Activated CD4-positive, alpha-beta T cell treated with anti-CD3 and anti-CD28 coated beads, Interleukin-2, amount 10 ng/mL, durations not matched to agents 24 days and 14 days (primary cell): ENCODE results near the gene ALG3. TPM values are rescaled to one million over a fixed set of nuclear protein-coding genes. Genes with fewer than 3 reads are reported as not detected.

ENCODE experiments used
- DNase-seq: peaks from one replicate; pipeline ENCODE4 v3.0.0; 2022
- H3K27ac Mint-ChIP-seq: one replicate; pipeline ENCODE4 v1.8.0; 2022; ENCODE audit warnings: mild to moderate bottlenecking, mixed read lengths
- H3K27me3 Mint-ChIP-seq: one replicate; pipeline ENCODE4 v1.8.0; 2022; ENCODE audit warnings: mixed read lengths
- H3K36me3 Mint-ChIP-seq: one replicate; pipeline ENCODE4 v1.8.0; 2022; ENCODE audit warnings: low read depth, mild to moderate bottlenecking, mixed read lengths
- H3K4me1 Mint-ChIP-seq: one replicate; pipeline ENCODE4 v1.8.0; 2021; ENCODE audit warnings: mixed read lengths
- H3K4me3 Mint-ChIP-seq: one replicate; pipeline ENCODE4 v1.8.0; 2022; ENCODE audit warnings: mild to moderate bottlenecking, moderate library complexity, mixed read lengths
- H3K9me3 Mint-ChIP-seq: one replicate; pipeline ENCODE4 v1.8.0; 2021; ENCODE audit warnings: mixed read lengths
- intact Hi-C: fragments of 100-400 bp; cut with micrococcal nuclease; formaldehyde crosslinking; loops from one replicate; pipeline ENCODE4 v1.15.1; 2023
- total RNA-seq: library from RNA; stranded (reverse); gene quantifications from 2 replicates; pipeline ENCODE4 v1.2.3, GENCODE V29; 2022

Gene ALG3
- total RNA-seq, 1 donor from 2014 or later: 82.5 TPM

DNA sequence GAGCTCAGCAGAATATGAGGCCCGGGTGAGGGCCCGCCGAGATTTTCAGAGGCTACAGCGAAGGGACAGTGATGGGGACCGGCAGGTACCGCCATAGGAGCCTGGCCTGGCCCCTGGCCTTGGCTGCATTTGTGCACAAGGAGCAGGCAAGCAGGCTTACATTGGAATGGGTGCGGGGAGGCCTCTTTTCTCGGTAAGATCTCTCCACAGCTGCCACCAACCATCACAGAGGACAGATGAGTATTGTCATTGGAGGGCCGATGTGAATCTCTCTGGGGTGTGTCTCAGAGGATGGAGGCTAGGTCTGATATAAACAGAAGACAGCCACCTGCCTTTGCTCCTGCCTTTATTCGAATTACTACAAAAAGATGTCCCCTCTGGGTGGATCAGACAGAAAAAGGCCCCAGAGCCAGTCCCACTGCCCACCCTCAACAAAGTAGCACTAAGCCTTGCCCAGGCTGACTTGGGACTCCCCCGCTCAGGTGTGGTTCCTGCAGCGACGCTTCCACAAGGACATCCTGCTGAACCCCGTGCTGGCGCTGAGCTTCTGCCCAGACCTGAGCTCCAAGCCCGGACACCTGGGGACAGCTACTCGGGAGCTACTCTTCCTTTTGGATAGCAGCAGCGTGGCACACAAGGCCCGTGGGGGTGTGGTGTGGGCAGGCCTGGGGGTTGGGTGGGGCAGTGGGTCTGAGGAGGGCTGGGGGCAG, 13.9 kb downstream of the ALG3 start:
- no peaks in the 10 kb centered on the region for H3K9me3 Mint-ChIP-seq
- intact Hi-C loops: no loop called here
- peaks cover 25% of the 10 kb centered on the region for H3K27me3 Mint-ChIP-seq
- DNase-seq: no peak
- no peak overlapping the region for H3K27ac Mint-ChIP-seq
- peaks cover 6% of the 10 kb centered on the region for H3K4me1 Mint-ChIP-seq
- H3K36me3 Mint-ChIP-seq: no peaks in the 10 kb centered on the region
- H3K4me3 Mint-ChIP-seq: no peak overlapping the region

- Mint-ChIP-seq H3K9me3 (no peaks in the 10 kb centered on the region), H3K4me1 (peaks cover 6% of the 10 kb centered on the region), H3K27me3 (peaks cover 25% of the 10 kb centered on the region), H3K36me3 (no peaks in the 10 kb centered on the region), H3K27ac (no peak overlapping the region), H3K4me3 (no peak overlapping the region)
- intact Hi-C loops: no loop called here
- no peak for DNase-seq
Observed at GRCh38 chr3:184234224-184234623, 14.5 kb downstream of the ALG3 start.

DNA sequence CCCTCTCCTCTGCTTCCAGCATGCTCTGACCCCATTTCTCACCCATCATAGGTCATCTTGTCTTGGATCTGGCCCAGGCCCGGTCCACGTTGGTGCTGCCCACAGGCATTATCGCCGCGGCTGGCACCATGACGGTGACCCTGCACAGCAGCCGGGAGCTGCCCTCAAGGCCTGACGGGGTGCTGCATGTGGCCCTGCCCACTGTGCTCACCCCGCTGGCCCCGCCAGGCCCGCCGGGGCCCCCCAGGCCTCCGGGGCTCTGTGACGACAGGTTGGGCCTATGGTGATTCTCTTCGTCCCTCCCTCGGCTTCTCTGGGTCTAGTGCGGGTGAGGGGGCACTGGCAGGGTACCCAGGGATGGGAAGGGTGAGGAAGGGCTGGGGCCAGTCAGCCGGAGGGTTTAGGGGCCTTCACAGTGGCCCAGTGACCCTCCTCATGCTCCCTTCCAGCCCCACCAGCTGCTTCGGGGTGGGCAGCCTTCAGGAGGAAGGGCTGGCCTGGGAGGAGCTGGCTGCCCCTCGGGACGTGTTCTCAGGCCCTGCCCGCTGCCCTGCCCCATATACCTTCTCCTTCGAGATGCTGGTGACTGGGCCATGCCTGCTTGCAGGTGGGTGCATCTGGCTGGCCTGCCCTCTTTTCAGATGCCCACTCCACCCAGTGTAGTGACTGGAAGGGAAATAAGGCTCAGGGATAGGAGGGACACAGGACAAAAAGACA, 15.5 kb downstream of the ALG3 start:
- no peak overlapping the region for H3K4me3 Mint-ChIP-seq
- H3K27me3 Mint-ChIP-seq: peaks cover 35% of the 10 kb centered on the region
- peaks cover 2% of the 10 kb centered on the region for H3K36me3 Mint-ChIP-seq
- DNase-seq: no peak
- H3K27ac Mint-ChIP-seq: no peak overlapping the region
- intact Hi-C loops: no loop called here
- no peaks in the 10 kb centered on the region for H3K9me3 Mint-ChIP-seq
- H3K4me1 Mint-ChIP-seq: peaks cover 8% of the 10 kb centered on the region

DNA sequence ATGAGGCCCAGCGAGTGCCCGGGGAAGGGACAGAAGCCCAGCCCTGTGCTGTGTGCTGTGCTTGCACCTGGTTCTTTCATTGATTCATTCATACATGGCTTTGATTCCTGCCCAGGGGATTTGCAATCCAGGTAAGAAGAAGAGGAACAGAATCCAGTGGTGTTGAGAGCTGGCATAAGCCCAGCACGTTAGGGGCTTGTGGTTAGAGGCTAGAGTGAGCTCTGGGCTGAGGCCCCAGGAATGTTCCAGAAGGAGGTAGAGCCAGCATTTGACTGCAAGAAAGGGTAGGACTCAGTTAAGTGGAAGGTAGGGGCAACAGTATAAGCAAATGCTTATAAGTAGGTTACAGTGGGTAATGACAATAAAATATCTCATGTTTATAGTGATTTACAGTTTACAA, 17.1 kb downstream of the ALG3 start:
- peaks cover 2% of the 10 kb centered on the region for H3K36me3 Mint-ChIP-seq
- H3K9me3 Mint-ChIP-seq: no peaks in the 10 kb centered on the region
- no peak overlapping the region for H3K27ac Mint-ChIP-seq
- intact Hi-C loops: no loop called here
- H3K27me3 Mint-ChIP-seq: peaks cover 45% of the 10 kb centered on the region
- peak overlapping the region; percentile 50 for H3K4me3 Mint-ChIP-seq
- DNase-seq: no peak
- H3K4me1 Mint-ChIP-seq: peaks cover 8% of the 10 kb centered on the region

GRCh38 chr3:184230603-184231528, 17.9 kb downstream of the ALG3 start:
- intact Hi-C loops: no loop called here
- DNase-seq: no peak
- peaks cover 8% of the 10 kb centered on the region for H3K4me1 Mint-ChIP-seq
- no peaks in the 10 kb centered on the region for H3K9me3 Mint-ChIP-seq
- peak overlapping the region; percentile 50 for H3K4me3 Mint-ChIP-seq
- peaks cover 2% of the 10 kb centered on the region for H3K36me3 Mint-ChIP-seq
- H3K27ac Mint-ChIP-seq: no peak overlapping the region
- peaks cover 50% of the 10 kb centered on the region for H3K27me3 Mint-ChIP-seq

DNA sequence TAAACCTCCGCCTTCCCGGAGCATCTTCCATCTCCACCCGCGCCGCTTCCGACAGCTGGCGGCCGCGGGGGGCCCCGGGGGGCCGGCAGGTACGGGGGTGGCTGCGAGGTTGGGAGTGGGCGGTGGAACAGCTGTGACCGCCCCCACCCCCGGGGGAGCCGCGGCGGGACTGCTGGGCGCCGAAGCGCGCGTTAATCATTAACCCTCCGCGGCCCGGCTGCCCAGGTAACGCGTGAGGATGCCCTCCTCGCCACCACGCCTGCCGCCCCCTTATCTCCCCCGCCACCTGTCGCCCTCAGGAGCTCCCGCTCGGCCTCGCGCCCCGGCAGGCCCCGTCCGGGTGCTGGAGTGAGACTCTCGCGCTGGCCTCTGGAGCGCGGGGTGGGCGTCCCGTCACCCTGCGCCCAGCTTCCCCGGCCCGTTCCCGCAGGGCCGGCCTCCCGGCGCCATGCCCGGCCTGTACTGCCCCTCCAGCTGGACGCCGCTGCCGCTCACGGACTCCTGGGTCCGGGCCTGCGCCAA, 18.6 kb downstream of the ALG3 start:
- H3K4me1 Mint-ChIP-seq: peaks cover 8% of the 10 kb centered on the region

GRCh38 chr3:184229394-184230080, 19.2 kb downstream of the ALG3 start, which contains the start of gene VWA5B2:
Gene VWA5B2, plus strand, starts transcription at chr3:184229585. Its CDS starts 944 bp downstream, at chr3:184230529.
- Mint-ChIP-seq H3K36me3 (peaks cover 2% of the 10 kb centered on the region), H3K4me1 (peaks cover 8% of the 10 kb centered on the region), H3K4me3 (peak within 1 kb of the TSS; percentile 71), H3K27me3 (peaks cover 55% of the 10 kb centered on the region), H3K9me3 (no peaks in the 10 kb centered on the region), H3K27ac (no peak within 1 kb of the TSS)
- DNase-seq: peak; percentile 91
- intact Hi-C loops: no loop called here

More for the DNA sequence above, 18.6 kb downstream of the ALG3 start:
- DNase-seq: no peak
- intact Hi-C loops: no loop called here
- Mint-ChIP-seq H3K4me3 (no peak overlapping the region), H3K27ac (no peak overlapping the region), H3K27me3 (peaks cover 54% of the 10 kb centered on the region), H3K9me3 (no peaks in the 10 kb centered on the region), H3K36me3 (peaks cover 2% of the 10 kb centered on the region)

DNA sequence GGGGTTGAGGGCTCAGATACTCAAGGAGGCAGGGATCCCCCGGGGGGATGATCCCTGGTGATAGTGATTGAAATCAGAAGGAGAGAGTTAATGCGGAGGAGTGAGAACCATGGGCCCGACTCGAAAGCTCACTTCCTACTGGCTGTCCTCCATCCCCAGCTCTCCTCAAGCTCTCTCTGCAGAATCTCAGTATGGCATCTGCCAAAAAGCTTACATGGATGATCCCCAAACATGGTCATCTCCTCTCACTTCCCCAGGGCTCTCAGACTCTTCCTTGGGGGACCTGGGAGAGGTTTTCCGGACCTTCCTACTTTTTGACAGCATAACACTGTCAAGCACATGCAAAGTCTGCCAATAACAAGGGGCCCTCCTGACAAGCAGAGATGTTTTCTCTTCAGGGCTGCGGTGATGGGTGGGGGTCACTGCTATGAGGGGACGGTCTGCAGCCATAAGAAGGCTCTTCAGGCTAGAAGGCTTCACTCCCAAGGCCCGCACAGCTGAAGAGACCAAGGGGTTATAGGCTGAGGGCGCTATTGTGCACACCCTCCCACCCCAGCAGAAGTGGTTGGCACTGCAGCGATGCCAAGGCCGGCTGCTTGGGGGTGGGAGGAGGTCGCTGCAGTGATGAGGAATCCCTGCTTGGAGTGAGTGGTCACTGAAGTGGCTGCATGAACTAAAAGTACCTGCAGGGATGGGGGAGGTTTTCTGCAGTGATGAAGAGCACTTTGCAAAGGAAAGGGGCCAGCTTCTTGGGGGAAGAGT, 20.2 kb downstream of the ALG3 start:
- H3K27me3 Mint-ChIP-seq: peaks cover 56% of the 10 kb centered on the region
- H3K27ac Mint-ChIP-seq: no peak overlapping the region
- H3K36me3 Mint-ChIP-seq: peaks cover 2% of the 10 kb centered on the region
- intact Hi-C loops: no loop called here
- no peaks in the 10 kb centered on the region for H3K9me3 Mint-ChIP-seq
- no peak for DNase-seq
- peak overlapping the region; percentile 71 for H3K4me3 Mint-ChIP-seq
- peaks cover 8% of the 10 kb centered on the region for H3K4me1 Mint-ChIP-seq

DNA sequence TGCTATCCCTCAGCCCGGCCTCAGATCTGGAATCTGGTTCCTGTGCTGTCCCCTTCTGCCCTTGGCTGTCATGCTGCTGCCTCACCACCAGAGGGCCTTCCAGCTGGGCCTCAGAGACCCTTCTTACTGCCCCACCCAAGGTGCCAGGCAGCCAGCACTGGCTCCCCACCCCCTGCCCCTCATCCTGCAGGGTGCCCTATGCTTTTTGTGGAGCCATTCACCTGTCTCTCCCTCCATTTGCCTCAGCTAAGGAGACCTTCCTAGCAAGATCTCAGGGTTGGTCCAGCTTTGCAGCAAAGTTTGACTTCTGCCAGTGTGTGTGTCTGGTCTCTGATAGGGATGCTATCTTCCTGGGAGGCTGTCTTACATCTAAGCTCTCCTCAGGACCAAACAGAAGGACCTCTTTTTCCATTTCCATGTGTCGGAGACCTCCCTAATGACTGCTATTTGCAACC, 21.3 kb downstream of the ALG3 start:
- Mint-ChIP-seq H3K27me3 (peaks cover 53% of the 10 kb centered on the region), H3K4me3 (no peak overlapping the region), H3K4me1 (peaks cover 8% of the 10 kb centered on the region), H3K36me3 (peaks cover 2% of the 10 kb centered on the region), H3K9me3 (no peaks in the 10 kb centered on the region), H3K27ac (no peak overlapping the region)
- intact Hi-C loops: loop anchor here (1.0 to 2.0 kb wide), 3 partner anchors 23 to 62 kb away; partner anchors contain the start of gene AP2M1
- DNase-seq: peak; percentile 87

- no peak for DNase-seq
- Mint-ChIP-seq H3K4me3 (no peak overlapping the region), H3K36me3 (peaks cover 2% of the 10 kb centered on the region), H3K9me3 (no peaks in the 10 kb centered on the region), H3K4me1 (peaks cover 2% of the 10 kb centered on the region), H3K27ac (no peak overlapping the region), H3K27me3 (peaks cover 34% of the 10 kb centered on the region)
- intact Hi-C loops: no loop called here
Observed at GRCh38 chr3:184223946-184224345, 24.8 kb downstream of the ALG3 start.

DNA sequence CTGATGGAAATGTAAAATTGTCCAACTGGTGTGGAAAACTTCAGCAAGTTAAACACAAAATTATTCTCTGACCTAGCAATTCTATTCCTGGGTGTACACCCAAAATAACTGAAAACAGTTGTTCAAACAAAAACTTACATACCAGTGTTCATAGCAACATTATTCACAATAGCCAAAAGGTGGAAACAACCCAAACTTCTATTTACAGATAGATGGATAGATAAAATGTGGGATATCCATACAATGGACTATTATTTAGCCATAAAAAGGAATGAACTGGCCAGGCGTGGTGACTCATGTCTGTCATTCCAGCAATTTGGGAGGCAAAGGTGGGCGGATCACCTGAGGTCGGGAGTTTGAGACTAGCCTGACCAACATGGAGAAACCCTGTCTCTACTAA, 26.2 kb downstream of the ALG3 start:
- H3K27me3 Mint-ChIP-seq: peaks cover 20% of the 10 kb centered on the region
- intact Hi-C loops: no loop called here
- H3K9me3 Mint-ChIP-seq: no peaks in the 10 kb centered on the region
- H3K36me3 Mint-ChIP-seq: no peaks in the 10 kb centered on the region
- no peak overlapping the region for H3K27ac Mint-ChIP-seq
- H3K4me3 Mint-ChIP-seq: no peak overlapping the region
- no peak for DNase-seq
- no peaks in the 10 kb centered on the region for H3K4me1 Mint-ChIP-seq

- H3K27me3 Mint-ChIP-seq: peaks cover 7% of the 10 kb centered on the region
- H3K36me3 Mint-ChIP-seq: no peaks in the 10 kb centered on the region
- H3K4me3 Mint-ChIP-seq: no peak overlapping the region
- no peaks in the 10 kb centered on the region for H3K4me1 Mint-ChIP-seq
- H3K9me3 Mint-ChIP-seq: no peaks in the 10 kb centered on the region
- no peak for DNase-seq
- no peak overlapping the region for H3K27ac Mint-ChIP-seq
- intact Hi-C loops: no loop called here
Observed at GRCh38 chr3:184218814-184219213, 29.9 kb downstream of the ALG3 start.
